Activated naive CD8-positive, alpha-beta T cell treated with anti-CD3 and anti-CD28 coated beads, Interleukin-2, amount 50 U/mL, for 24 hours (primary cell): ENCODE results near the gene BBS12.

ENCODE experiments used
- ATAC-seq: fragments of 150-1000 bp; cut with Tn5 transposase; one replicate; pipeline ENCODE4 v1.10.0; 2021
- DNase-seq: peaks from one replicate; pipeline ENCODE4 v3.0.0; 2021
- H3K27ac Mint-ChIP-seq: one replicate; pipeline ENCODE4 v1.8.0; 2021; ENCODE audit warnings: mild to moderate bottlenecking, mixed read lengths
- H3K27me3 Mint-ChIP-seq: one replicate; pipeline ENCODE4 v1.8.0; 2021; ENCODE audit warnings: mixed read lengths
- H3K36me3 Mint-ChIP-seq: one replicate; pipeline ENCODE4 v1.8.0; 2021; ENCODE audit warnings: low read depth, mixed read lengths
- H3K4me1 Mint-ChIP-seq: one replicate; pipeline ENCODE4 v1.8.0; 2021; ENCODE audit warnings: mixed read lengths
- H3K4me3 Mint-ChIP-seq: one replicate; pipeline ENCODE4 v1.8.0; 2021; ENCODE audit warnings: mild to moderate bottlenecking, moderate library complexity, mixed read lengths
- H3K9me3 Mint-ChIP-seq: one replicate; pipeline ENCODE4 v1.8.0; 2021; ENCODE audit warnings: mixed read lengths

Gene BBS12

DNA sequence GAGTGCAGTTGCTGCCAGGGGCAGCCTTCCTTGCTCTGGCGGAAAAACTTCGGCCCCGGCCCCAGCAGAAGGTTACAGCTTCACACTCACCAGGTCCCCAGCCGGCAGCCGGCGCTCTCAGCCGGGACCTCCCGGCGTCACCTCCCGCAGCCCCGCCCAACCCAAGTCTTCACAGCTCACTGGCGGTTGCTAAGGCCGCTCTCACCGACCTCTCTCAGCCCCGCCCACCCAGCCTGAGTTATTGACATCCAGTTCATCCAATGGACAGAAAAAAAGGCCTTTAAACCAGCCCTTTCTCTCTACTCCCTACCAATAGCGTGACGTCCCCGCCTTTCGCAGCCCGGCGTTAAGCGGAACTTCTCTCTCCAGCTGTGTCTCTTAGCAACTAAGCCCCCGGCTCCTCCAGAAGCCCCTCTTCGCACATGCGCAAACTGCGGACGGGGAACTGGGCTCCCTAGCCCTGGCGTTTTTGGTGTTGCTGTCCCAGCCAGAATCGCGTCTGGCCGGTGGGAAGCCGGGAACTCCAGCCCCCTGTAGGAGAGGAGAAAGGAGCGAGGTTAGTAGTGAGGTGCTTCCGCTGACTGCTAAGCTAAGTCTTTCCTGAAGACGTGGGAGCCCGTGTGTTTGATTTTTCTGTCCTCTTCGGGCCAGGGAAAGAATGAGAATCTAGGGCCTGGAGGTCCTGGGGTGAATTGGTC, at the start of gene BBS12:
BBS12 (plus strand) TSS at position 376 of the 698 bp plus-strand sequence. CDS start 9,189 bp downstream, outside the sequence.
- H3K9me3 Mint-ChIP-seq = no peaks in the 10 kb centered on the region
- H3K4me1 Mint-ChIP-seq = peaks cover 12% of the 10 kb centered on the region
- ATAC-seq (peak; percentile 99), DNase-seq (peak; percentile 97)
- H3K27ac Mint-ChIP-seq = peak within 1 kb of the TSS; percentile 88
- H3K27me3 Mint-ChIP-seq = no peaks in the 10 kb centered on the region
- H3K36me3 Mint-ChIP-seq = peaks cover 1% of the 10 kb centered on the region
- H3K4me3 Mint-ChIP-seq = peak within 1 kb of the TSS; percentile 94

DNA sequence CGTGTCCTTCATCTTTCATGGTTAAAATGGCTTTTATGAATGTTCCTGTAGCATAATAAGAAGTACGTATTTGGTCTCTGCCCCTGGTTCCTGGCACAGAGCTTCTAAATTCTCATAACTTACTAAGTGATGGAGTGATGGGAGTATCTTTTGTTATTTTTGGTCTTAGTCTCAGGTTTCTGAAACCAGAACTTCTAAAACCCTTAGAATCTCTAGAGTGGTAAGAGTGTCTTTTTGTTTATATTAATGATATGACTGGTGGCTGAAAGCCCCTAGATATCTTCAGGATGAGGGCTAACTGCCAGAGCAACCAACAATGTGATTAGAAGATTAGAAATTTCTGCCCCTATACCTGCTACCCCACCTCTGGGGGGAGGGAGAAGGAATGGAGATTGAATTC, 45.8 kb upstream of the BBS12 start:
- Mint-ChIP-seq H3K27me3 (peaks cover 5% of the 10 kb centered on the region), H3K27ac (no peak overlapping the region), H3K9me3 (peaks cover 11% of the 10 kb centered on the region), H3K36me3 (no peaks in the 10 kb centered on the region), H3K4me1 (peaks cover 34% of the 10 kb centered on the region), H3K4me3 (no peak overlapping the region)
- DNase-seq (no peak), ATAC-seq (no peak)

GRCh38 chr4:122687531-122688061, 44.9 kb upstream of the BBS12 start:
- Mint-ChIP-seq H3K36me3 (no peaks in the 10 kb centered on the region), H3K27me3 (peaks cover 8% of the 10 kb centered on the region), H3K27ac (peak overlapping the region; percentile 71), H3K9me3 (peaks cover 11% of the 10 kb centered on the region), H3K4me3 (no peak overlapping the region), H3K4me1 (peaks cover 34% of the 10 kb centered on the region)
- ATAC-seq (peak; percentile 50), DNase-seq (no peak)

GRCh38 chr4:122688529-122689140, 43.9 kb upstream of the BBS12 start:
- Mint-ChIP-seq H3K4me3 (no peak overlapping the region), H3K9me3 (peaks cover 6% of the 10 kb centered on the region), H3K36me3 (no peaks in the 10 kb centered on the region), H3K27ac (no peak overlapping the region), H3K27me3 (peaks cover 8% of the 10 kb centered on the region), H3K4me1 (peaks cover 36% of the 10 kb centered on the region)
- DNase-seq (no peak), ATAC-seq (no peak)

DNA sequence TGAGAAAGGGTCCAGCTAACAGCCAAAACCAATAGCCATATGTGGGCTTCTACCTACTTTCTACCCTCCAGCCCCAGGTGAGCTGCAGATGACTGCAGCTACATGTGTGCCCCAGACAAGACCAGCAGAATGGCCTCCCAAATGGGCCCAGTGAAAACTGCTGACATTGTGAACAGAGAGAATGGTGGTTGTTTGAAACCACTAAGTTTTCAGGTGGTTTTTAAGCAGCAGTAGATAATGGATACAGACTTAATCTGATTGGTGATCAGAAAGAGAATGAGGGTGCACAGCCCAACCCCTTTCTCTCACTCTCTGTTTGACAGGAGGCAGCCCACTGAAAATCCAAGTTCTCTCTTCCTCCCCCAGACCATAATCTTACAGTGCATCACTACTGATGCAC, 42.5 kb upstream of the BBS12 start:
- peaks cover 20% of the 10 kb centered on the region for H3K27me3 Mint-ChIP-seq
- H3K4me1 Mint-ChIP-seq = peaks cover 36% of the 10 kb centered on the region
- H3K4me3 Mint-ChIP-seq = no peak overlapping the region
- ATAC-seq = peak; percentile 88
- H3K27ac Mint-ChIP-seq = no peak overlapping the region
- H3K9me3 Mint-ChIP-seq = no peaks in the 10 kb centered on the region
- DNase-seq = no peak
- H3K36me3 Mint-ChIP-seq = no peaks in the 10 kb centered on the region

GRCh38 chr4:122691988-122692387, 40.5 kb upstream of the BBS12 start:
- H3K36me3 Mint-ChIP-seq = no peaks in the 10 kb centered on the region
- H3K9me3 Mint-ChIP-seq = no peaks in the 10 kb centered on the region
- H3K4me1 Mint-ChIP-seq = peaks cover 36% of the 10 kb centered on the region
- H3K27me3 Mint-ChIP-seq = peaks cover 32% of the 10 kb centered on the region
- H3K4me3 Mint-ChIP-seq = no peak overlapping the region
- ATAC-seq (no peak), DNase-seq (no peak)
- no peak overlapping the region for H3K27ac Mint-ChIP-seq

DNA sequence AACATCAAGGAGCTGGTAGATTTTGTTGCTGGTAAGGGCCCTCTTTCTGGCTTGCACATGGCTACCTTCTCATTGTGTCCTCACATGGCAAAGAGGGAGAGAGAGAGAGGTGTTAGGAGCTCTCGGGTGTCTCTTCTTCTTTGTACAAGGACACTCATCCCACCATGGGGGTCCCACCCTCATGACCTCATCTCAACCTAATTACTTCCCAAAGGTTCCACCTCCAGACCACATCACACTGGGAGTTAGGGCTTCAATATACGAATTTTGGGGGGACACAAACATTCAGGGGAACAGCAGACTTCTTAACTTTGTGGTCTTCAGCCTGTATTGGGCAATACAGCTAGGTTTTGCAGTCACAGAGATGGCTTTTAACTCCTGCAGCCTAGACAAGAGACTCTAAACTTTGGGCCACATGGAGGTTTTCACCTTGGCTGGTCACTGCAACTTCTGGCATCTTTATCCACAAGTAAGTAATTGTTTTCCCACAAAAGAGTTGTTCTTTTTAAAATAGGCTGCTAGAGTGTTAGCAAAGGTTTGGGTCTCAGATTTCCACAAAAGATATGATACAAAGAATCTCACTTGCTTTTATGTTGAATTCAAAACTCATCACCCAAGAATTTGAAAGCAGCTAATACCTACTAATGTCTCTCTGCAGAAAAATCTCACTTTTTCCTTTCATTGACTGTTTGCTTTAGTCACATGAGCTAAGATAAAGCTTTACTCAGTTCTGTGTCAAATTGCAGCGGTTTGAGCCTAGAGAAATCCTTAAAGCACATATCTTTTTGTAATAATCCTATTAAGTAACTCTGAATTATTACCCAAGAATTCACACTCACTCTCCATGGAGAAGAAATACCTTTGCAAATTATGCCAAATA, 39.6 kb upstream of the BBS12 start:
- DNase-seq (no peak), ATAC-seq (no peak)
- Mint-ChIP-seq H3K36me3 (no peaks in the 10 kb centered on the region), H3K27me3 (peaks cover 36% of the 10 kb centered on the region), H3K4me3 (no peak overlapping the region), H3K27ac (no peak overlapping the region), H3K4me1 (peaks cover 28% of the 10 kb centered on the region), H3K9me3 (no peaks in the 10 kb centered on the region)

- peaks cover 36% of the 10 kb centered on the region for H3K27me3 Mint-ChIP-seq
- H3K9me3 Mint-ChIP-seq = no peaks in the 10 kb centered on the region
- H3K27ac Mint-ChIP-seq = no peak overlapping the region
- H3K36me3 Mint-ChIP-seq = no peaks in the 10 kb centered on the region
- H3K4me3 Mint-ChIP-seq = no peak overlapping the region
- ATAC-seq (no peak), DNase-seq (no peak)
- H3K4me1 Mint-ChIP-seq = peaks cover 5% of the 10 kb centered on the region
Observed at GRCh38 chr4:122695226-122695625, 37.3 kb upstream of the BBS12 start.

DNA sequence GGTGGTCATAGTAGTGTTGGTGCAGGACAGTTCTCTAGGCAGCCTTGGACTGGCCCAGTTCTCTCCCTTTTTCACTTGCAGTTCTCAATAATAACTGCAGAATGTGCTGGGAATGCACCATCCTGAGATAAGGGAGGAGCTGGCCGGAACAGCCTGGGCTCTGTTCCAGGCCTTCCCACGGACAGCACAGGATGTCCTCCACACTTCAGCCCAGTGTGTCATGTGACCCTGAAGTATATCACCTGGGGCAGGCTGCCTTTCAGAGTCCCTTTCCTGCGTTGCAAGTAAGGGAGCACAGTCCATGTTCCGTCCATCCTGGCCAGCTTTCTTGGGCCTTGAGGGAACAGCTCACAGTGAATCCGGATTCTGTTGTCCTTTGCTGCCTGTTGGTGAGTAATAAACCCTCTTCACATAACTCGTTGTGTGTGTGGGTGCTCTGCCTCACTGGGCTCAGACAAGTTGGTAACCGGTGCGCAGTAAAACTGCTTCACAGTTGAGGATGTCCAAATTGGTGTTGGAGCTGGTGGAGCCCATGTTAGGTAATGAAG, 32.3 kb upstream of the BBS12 start:
- Mint-ChIP-seq H3K9me3 (peaks cover 3% of the 10 kb centered on the region), H3K27me3 (peaks cover 28% of the 10 kb centered on the region), H3K36me3 (no peaks in the 10 kb centered on the region), H3K4me3 (no peak overlapping the region), H3K27ac (peak overlapping the region; percentile 61), H3K4me1 (peaks cover 26% of the 10 kb centered on the region)
- ATAC-seq (peak; percentile 24), DNase-seq (no peak)

DNA sequence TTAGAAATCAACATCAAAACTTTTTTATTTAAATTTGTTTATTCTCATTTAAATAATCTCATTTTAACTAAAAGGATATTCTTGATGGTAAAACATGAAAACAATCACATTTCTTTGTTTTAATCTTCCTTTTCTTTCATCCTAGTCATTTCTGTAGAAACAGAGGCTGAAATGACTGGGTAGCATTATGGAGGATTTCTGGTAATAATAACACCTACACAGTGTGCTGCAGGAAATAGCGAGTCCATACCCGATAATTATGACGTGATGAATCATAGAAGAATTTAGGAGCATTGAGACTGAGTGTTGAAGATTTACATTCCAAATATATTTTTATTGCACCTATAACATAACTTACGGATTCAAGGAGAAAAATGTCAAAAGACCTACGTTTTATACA, 31.4 kb upstream of the BBS12 start:
- H3K27me3 Mint-ChIP-seq = peaks cover 21% of the 10 kb centered on the region
- DNase-seq (no peak), ATAC-seq (no peak)
- H3K4me1 Mint-ChIP-seq = peaks cover 33% of the 10 kb centered on the region
- H3K4me3 Mint-ChIP-seq = no peak overlapping the region
- peak overlapping the region; percentile 15 for H3K27ac Mint-ChIP-seq
- peaks cover 3% of the 10 kb centered on the region for H3K9me3 Mint-ChIP-seq
- no peaks in the 10 kb centered on the region for H3K36me3 Mint-ChIP-seq

GRCh38 chr4:122701965-122702364, 30.5 kb upstream of the BBS12 start:
- Mint-ChIP-seq H3K4me3 (no peak overlapping the region), H3K9me3 (peaks cover 3% of the 10 kb centered on the region), H3K27ac (no peak overlapping the region), H3K27me3 (peaks cover 17% of the 10 kb centered on the region), H3K36me3 (no peaks in the 10 kb centered on the region), H3K4me1 (peaks cover 39% of the 10 kb centered on the region)
- no peak for DNase-seq
- no peak for ATAC-seq

- H3K36me3 Mint-ChIP-seq = no peaks in the 10 kb centered on the region
Observed at GRCh38 chr4:122702939-122703338, 29.6 kb upstream of the BBS12 start.

GRCh38 chr4:122703868-122704267, 28.6 kb upstream of the BBS12 start:
- no peak overlapping the region for H3K4me3 Mint-ChIP-seq
- H3K27ac Mint-ChIP-seq = no peak overlapping the region
- peaks cover 15% of the 10 kb centered on the region for H3K27me3 Mint-ChIP-seq
- H3K36me3 Mint-ChIP-seq = no peaks in the 10 kb centered on the region
- ATAC-seq (no peak), DNase-seq (no peak)
- H3K9me3 Mint-ChIP-seq = peaks cover 3% of the 10 kb centered on the region
- peaks cover 41% of the 10 kb centered on the region for H3K4me1 Mint-ChIP-seq

More at GRCh38 chr4:122702939-122703338, 29.6 kb upstream of the BBS12 start:
- Mint-ChIP-seq H3K4me3 (no peak overlapping the region), H3K9me3 (peaks cover 3% of the 10 kb centered on the region), H3K4me1 (peaks cover 41% of the 10 kb centered on the region), H3K27ac (no peak overlapping the region), H3K27me3 (peaks cover 15% of the 10 kb centered on the region)
- no peak for ATAC-seq
- no peak for DNase-seq

GRCh38 chr4:122705009-122705408, 27.5 kb upstream of the BBS12 start:
- H3K36me3 Mint-ChIP-seq = no peaks in the 10 kb centered on the region
- DNase-seq (no peak), ATAC-seq (no peak)
- no peak overlapping the region for H3K4me3 Mint-ChIP-seq
- H3K4me1 Mint-ChIP-seq = peaks cover 46% of the 10 kb centered on the region
- H3K27ac Mint-ChIP-seq = no peak overlapping the region
- H3K27me3 Mint-ChIP-seq = peaks cover 15% of the 10 kb centered on the region
- H3K9me3 Mint-ChIP-seq = peaks cover 3% of the 10 kb centered on the region
